ENCODE results near the gene PLPPR1. TPM values are rescaled to one million over a fixed set of nuclear protein-coding genes. Genes with fewer than 3 reads are reported as not detected.

The PLPPR1 gene
- total and polyA plus RNA-seq, 2 of the 13 experiments (the other 11 are each of a cell fraction or from before 2014, with no cell fraction given), result 16.0 to 84.7 TPM

GRCh38 chr9:101350285-101350684 is 321.8 kb downstream of the PLPPR1 start (continued):
- peak; percentile 29; the same call in 1 of the 2 replicates for TF ChIP-seq CTCF (CRISPR knock-in tag; IDR thresholded peaks at IDR 0.05)
- no peak for TF ChIP-seq CREB1 (IDR thresholded peaks at IDR 0.05)
- TF ChIP-seq CREB1 (CRISPR knock-in tag; IDR thresholded peaks at IDR 0.05), result peak; percentile 53; the same call in 1 of the 2 replicates
- no peak for TF ChIP-seq ZNF280D (CRISPR knock-in tag; IDR thresholded peaks at IDR 0.05)
- no peak for TF ChIP-seq ZBTB14 (CRISPR knock-in tag; IDR thresholded peaks at IDR 0.05)
- TF ChIP-seq TRIM22 (IDR thresholded peaks at IDR 0.05), result no peak
- peak; percentile 81 for TF ChIP-seq PAXIP1 (CRISPR knock-in tag; conservative IDR thresholded peaks at IDR 0.05)
- TF ChIP-seq AHDC1 (CRISPR knock-in tag; IDR thresholded peaks at IDR 0.05; ENCODE audit: borderline replicate concordance), result peak; percentile 82; the same call in 1 of the 2 replicates
- 0 out of 2 replicates have a peak, but pooled peaks have one; percentile 40 for TF ChIP-seq RXRB (CRISPR knock-in tag; IDR thresholded peaks at IDR 0.05; ENCODE audit: borderline replicate concordance)
- 0 out of 2 replicates have a peak, but pooled peaks have one; percentile 25 for TF ChIP-seq ZNF264 (CRISPR knock-in tag; IDR thresholded peaks at IDR 0.05)
- TF ChIP-seq DPF2 (CRISPR knock-in tag; IDR thresholded peaks at IDR 0.05; ENCODE audit: borderline replicate concordance, low read depth), result 0 out of 2 replicates have a peak, but pooled peaks have one; percentile 21
